Dermis microvascular lymphatic vessel endothelial cell (primary cell): ENCODE results near the gene ENSA. TPM values are rescaled to one million over a fixed set of nuclear protein-coding genes. Genes with fewer than 3 reads are reported as not detected.

Source experiments
- total RNA-seq: library from RNA; depleted of rRNA; stranded (reverse); fragments of >200 nt; gene quantifications from 2 replicates; pipeline ENCODE4 v1.2.1, GENCODE V29; 2014

The ENSA gene
- total RNA-seq, 1 donor from 2014 or later, result 95.8 TPM

Other genes starting within 250 kb of the ENSA start
- gene TARS2, start 142.2 kb downstream of the ENSA start, total RNA-seq, result 9.5 and 15.4 TPM in 2 replicates
- gene ECM1, start 121.5 kb downstream of the ENSA start, total RNA-seq, result under 0.01 TPM in 2 replicates
- gene FALEC, start 113.9 kb downstream of the ENSA start, total RNA-seq, result not detected in 2 replicates
- gene ADAMTSL4, start 80.2 kb downstream of the ENSA start, total RNA-seq, result 0.13 and 0.25 TPM in 2 replicates
- gene MCL1, start 50.0 kb downstream of the ENSA start, total RNA-seq, result 149 and 187 TPM in 2 replicates
- 10.7 and 10.9 TPM in 2 replicates for gene GOLPH3L, start 67.5 kb upstream of the ENSA start, total RNA-seq
- not detected in 2 replicates for gene HORMAD1, start 91.3 kb upstream of the ENSA start, total RNA-seq
- gene CTSS, start 136.2 kb upstream of the ENSA start, total RNA-seq, result 27.9 and 51.7 TPM in 2 replicates
- gene CTSK, start 178.6 kb upstream of the ENSA start, total RNA-seq, result 0.51 and 0.63 TPM in 2 replicates
- gene ARNT, start 247.0 kb upstream of the ENSA start, total RNA-seq, result 16.0 and 19.6 TPM in 2 replicates